ENCODE data around the gene ZNF652. TPM values are rescaled to one million over a fixed set of nuclear protein-coding genes. Genes with fewer than 3 reads are reported as not detected.

The ZNF652 gene
- total and polyA plus RNA-seq, 4 donors = 6.8 to 48.9 (median 37.8) TPM

DNA sequence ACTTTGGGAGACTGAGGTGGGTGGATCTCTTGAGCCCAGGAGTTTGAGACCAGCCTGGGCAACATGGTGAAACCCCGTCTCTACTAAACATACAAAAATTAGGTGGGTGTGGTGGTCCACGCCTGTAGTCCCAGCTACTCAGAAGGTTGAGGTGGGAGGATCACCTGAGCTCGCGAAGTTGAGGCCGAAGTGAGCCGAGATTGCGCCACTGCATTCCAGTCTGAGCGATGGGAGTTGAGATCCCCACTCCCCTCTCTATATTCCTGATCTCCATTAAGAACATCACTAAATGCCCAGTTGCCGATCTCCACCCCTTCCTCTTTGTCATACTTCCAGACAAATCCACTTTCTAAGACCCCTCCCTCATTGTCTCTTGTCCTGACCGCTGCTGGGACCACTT is 24.3 kb upstream of the ZNF652 start:
- Histone ChIP-seq H3K9ac (ENCODE audit: insufficient read depth in 1 of 2, low read length in 2 of 2) (no peak overlapping the region), H3K9me3 (ENCODE audit: control insufficient read depth in 4 of 4, insufficient read depth in 3 of 4, low read length in 3 of 4) (no peaks in the 10 kb centered on the region), H3K36me3 (ENCODE audit: control insufficient read depth in 4 of 4, insufficient read depth in 4 of 4, low read length in 4 of 4) (no peaks in the 10 kb centered on the region), H3K27me3 (ENCODE audit: control insufficient read depth in 3 of 3, insufficient read depth in 3 of 3, low read length in 2 of 3) (no peaks in the 10 kb centered on the region), H3K4me3 (no peak overlapping the region), H3K27ac (ENCODE audit: low read depth in 1 of 2, low read length in 1 of 2) (no peak overlapping the region), H3K4me1 (ENCODE audit: control insufficient read depth in 5 of 5, insufficient read depth in 5 of 5, low read length in 5 of 5) (peaks cover 0 to 15% (median 0%) of the 10 kb centered on the region in 5 donors)
- ATAC-seq (ENCODE audit: insufficient read depth, low FRiP score) = no peak
- TF ChIP-seq CTCF (IDR thresholded peaks at IDR 0.05; ENCODE audit: control extremely low read depth, extremely low read depth) = no peak
- DNase-seq = no peak
- WGBS, 2 donors = 90 to 93% methylated on average over 10 of the region's 10 CpGs

- ATAC-seq (ENCODE audit: insufficient read depth, low FRiP score) (no peak), DNase-seq (no peak)
- TF ChIP-seq CTCF (IDR thresholded peaks at IDR 0.05; ENCODE audit: control extremely low read depth, extremely low read depth) = no peak
- H3K4me1 ChIP-seq (ENCODE audit: control insufficient read depth in 5 of 5, insufficient read depth in 5 of 5, low read length in 5 of 5) = peaks cover 0 to 10% (median 0%) of the 10 kb centered on the region in 5 donors
- H3K36me3 ChIP-seq (ENCODE audit: control insufficient read depth in 4 of 4, insufficient read depth in 4 of 4, low read length in 4 of 4) = no peaks in the 10 kb centered on the region
- H3K27ac ChIP-seq (ENCODE audit: low read depth in 1 of 2, low read length in 1 of 2) = no peak overlapping the region
- H3K9me3 ChIP-seq (ENCODE audit: control insufficient read depth in 4 of 4, insufficient read depth in 3 of 4, low read length in 3 of 4) = no peaks in the 10 kb centered on the region
- no peaks in the 10 kb centered on the region for H3K27me3 ChIP-seq (ENCODE audit: control insufficient read depth in 3 of 3, insufficient read depth in 3 of 3, low read length in 2 of 3)
- no peak overlapping the region for H3K4me3 ChIP-seq
- WGBS, 2 donors = 85 to 90% methylated on average over 4 of the region's 4 CpGs
- no peak overlapping the region for H3K9ac ChIP-seq (ENCODE audit: insufficient read depth in 1 of 2, low read length in 2 of 2)
These were observed 22.9 kb upstream of the ZNF652 start for GRCh38 chr17:49384951-49385350.

GRCh38 chr17:49383060-49383459 is 21.0 kb upstream of the ZNF652 start:
- WGBS, 2 donors = 93 to 94% methylated on average over 10 of the region's 10 CpGs
- DNase-seq (no peak), ATAC-seq (ENCODE audit: insufficient read depth, low FRiP score) (no peak)
- Histone ChIP-seq H3K9ac (ENCODE audit: insufficient read depth in 1 of 2, low read length in 2 of 2) (no peak overlapping the region), H3K9me3 (ENCODE audit: control insufficient read depth in 4 of 4, insufficient read depth in 3 of 4, low read length in 3 of 4) (peaks cover 0 to under 1% (median 0%) of the 10 kb centered on the region in 4 donors), H3K4me1 (ENCODE audit: control insufficient read depth in 5 of 5, insufficient read depth in 5 of 5, low read length in 5 of 5) (peaks cover 0 to 10% (median 0%) of the 10 kb centered on the region in 5 donors), H3K27ac (ENCODE audit: low read depth in 1 of 2, low read length in 1 of 2) (no peak overlapping the region), H3K36me3 (ENCODE audit: control insufficient read depth in 4 of 4, insufficient read depth in 4 of 4, low read length in 4 of 4) (no peaks in the 10 kb centered on the region), H3K27me3 (ENCODE audit: control insufficient read depth in 3 of 3, insufficient read depth in 3 of 3, low read length in 2 of 3) (no peaks in the 10 kb centered on the region), H3K4me3 (no peak overlapping the region)
- no peak for TF ChIP-seq CTCF (IDR thresholded peaks at IDR 0.05; ENCODE audit: control extremely low read depth, extremely low read depth)

GRCh38 chr17:49382556-49382955 is 20.5 kb upstream of the ZNF652 start:
- H3K27me3 ChIP-seq (ENCODE audit: control insufficient read depth in 3 of 3, insufficient read depth in 3 of 3, low read length in 2 of 3) = no peaks in the 10 kb centered on the region
- H3K27ac ChIP-seq (ENCODE audit: low read depth in 1 of 2, low read length in 1 of 2) = no peak overlapping the region
- no peak for DNase-seq

More at GRCh38 chr17:49382556-49382955, 20.5 kb upstream of the ZNF652 start:
- 87 to 90% methylated on average over 7 of the region's 7 CpGs for WGBS, 2 donors
- Histone ChIP-seq H3K36me3 (ENCODE audit: control insufficient read depth in 4 of 4, insufficient read depth in 4 of 4, low read length in 4 of 4) (no peaks in the 10 kb centered on the region), H3K9ac (ENCODE audit: insufficient read depth in 1 of 2, low read length in 2 of 2) (no peak overlapping the region), H3K4me3 (no peak overlapping the region), H3K4me1 (ENCODE audit: control insufficient read depth in 5 of 5, insufficient read depth in 5 of 5, low read length in 5 of 5) (peaks cover 0 to 10% (median 0%) of the 10 kb centered on the region in 5 donors), H3K9me3 (ENCODE audit: control insufficient read depth in 4 of 4, insufficient read depth in 3 of 4, low read length in 3 of 4) (peaks cover 0 to 1% (median 0%) of the 10 kb centered on the region in 4 donors)
- no peak for TF ChIP-seq CTCF (IDR thresholded peaks at IDR 0.05; ENCODE audit: control extremely low read depth, extremely low read depth)
- ATAC-seq (ENCODE audit: insufficient read depth, low FRiP score) = no peak
